Limb (tissue), 2 donors: Measurements from ENCODE around the gene TNNT3.
"Not testable (repeated sequence)": the region's sequence is repeated elsewhere in the genome, so short reads cannot be mapped to it uniquely, and the experiment has no call there.

Source experiments
- DNase-seq, 2 donors: peaks; one replicate each; pipeline ENCODE4 v3.0.0-alpha.2; 2016; ENCODE audit errors: extremely low spot score in 2 of 2

TNNT3 gene

DNA sequence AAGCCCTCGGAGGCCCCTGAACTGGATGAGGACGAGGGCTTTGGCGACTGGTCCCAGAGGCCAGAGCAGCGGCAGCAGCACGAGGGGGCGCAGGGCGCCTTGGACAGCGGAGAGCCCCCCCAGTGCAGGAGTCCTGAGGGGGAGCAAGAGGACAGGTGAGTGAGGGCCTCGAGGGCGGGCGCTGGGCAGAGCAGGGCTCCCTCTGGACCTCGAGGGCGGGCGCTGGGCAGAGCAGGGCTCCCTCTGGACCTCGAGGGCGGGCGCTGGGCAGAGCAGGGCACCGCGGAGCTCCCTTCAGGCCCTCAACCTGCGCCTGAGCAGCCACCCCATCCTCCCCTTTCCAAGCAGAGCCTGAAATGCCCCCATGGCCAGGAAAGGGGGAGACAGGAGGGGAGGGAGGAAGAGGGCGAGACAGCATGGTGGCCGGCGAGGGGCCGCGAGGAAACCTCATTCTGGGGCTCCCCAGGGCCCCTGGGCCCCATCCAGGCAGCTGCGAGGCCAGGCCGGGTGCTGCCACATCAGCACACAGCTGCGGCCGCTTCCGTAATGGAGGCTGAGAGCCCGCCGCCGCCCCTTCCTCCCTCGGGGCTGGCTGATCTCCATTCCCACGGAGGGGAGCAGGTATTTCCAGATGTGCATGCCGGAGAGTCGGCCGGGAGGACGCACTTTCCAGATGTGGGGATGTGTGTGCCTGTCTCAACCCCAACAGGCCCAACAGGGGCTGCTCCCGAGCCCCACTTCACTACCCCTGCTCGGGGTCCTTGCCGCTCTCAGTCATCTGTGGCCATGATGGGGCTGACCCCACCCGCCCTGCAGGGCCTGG is 37.9 kb upstream of the TNNT3 start:
- peak; percentile 81 to 85 for DNase-seq

DNA sequence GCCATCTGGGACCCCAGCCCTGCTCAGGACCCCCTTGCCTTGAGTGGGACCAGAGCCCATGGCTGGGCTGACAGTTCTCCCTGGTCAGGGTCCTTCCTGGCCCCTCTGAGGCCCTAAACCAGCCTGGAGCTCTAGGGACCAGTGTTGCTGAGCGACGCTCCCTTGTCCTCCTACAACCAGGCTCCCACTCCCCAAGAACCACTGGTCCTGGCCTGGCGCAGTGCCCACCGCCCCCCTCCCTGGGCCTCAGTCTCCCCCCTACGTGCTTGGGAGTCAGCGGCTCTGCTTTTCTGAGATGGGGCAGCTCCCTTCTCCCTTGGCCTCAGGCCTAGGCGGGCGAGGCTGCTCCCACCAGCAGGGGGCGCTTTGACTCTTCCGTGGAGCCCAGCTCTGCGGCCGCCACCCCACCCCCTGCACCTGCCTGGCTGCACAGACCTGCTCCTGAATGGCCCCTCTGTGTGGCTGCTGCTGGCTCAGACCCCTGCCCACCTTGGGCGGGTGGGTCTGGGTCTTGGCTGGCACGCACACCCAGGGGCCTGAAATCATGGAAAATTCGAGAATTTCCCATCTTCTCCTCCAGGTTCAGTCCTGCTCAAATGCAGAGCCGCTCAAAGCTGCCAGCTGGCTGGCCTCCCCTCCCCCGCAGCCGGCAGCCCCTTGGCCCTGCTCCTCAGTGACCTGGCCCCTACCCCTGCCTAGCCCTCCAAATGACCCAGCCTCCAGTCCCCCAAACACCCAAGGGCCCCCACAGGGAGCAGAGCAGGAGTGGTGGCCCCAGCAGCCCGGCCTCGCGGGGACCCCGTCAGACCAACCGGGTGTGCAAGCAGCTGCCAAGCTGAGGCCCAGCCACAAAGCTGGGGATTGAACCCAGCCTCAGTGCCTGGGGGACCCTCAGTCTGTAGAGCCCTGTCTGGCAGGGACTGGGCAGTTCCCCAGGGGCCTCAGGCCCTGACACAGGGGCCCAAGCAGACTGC is 37.0 kb upstream of the TNNT3 start:
- DNase-seq, result peak; percentile 91 to 96

DNA sequence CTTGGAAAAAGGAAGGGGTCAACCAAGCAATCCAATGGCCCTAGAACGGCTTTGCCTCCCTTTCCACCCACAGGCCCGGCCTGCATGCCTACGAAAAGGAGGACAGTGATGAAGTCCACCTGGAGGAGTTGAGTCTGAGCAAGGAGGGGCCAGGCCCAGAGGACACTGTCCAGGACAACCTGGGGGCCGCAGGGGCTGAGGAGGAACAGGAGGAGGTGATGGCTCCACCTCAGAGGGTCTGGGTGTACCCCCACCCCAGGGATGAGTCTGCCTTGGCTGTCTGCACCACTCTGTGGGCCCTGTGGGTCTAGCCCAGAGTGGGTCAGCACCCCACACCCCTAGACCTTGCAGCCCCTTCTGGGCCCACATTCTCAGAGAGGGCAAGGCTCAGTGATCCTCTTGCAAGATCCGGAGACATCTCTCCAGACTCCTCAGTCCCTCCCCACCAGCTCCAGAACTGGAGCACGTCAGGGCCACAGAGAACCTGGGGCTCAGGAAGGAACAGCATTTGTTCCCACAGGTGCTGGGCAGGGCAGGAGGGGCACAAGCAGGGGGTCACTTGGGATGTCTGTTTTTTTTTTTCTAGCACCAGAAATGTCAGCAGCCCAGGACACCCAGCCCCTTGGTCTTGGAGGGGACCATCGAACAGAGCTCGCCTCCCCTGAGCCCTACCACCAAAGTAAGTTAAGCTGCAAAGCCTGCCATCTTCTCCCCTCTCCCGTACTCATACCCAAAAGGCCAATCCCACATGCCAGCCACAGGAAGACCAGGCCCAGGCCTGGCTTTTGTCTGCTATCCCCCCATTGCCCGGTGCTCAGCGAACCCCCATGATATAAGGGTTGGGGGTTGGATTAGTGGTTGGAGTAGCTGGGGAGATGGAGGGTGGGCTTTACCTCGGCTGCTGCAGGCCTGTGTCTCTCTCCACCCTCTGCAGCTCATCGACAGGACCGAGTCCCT is 35.9 kb upstream of the TNNT3 start:
- DNase-seq, result peak in 1 of 2 donors; percentile 29

DNA sequence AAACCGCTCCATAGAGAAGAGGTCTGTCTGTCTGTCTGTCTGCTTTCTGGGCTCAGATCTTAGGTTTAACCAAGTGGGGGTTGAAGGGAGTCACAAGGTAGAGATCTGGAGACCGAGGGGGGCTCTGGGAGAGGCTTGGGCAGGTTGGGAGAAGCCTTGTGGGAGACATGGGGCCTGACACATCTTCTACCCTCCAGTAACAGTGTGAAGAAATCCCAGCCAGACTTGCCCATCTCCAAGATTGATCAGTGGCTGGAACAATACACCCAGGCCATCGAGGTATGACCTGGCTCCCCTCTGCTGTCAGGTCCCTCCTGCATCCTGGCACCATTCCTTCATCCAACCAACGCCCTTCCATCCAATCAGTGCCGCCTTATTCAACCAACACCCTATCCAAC is 35.2 kb upstream of the TNNT3 start:
- no peak for DNase-seq

DNA sequence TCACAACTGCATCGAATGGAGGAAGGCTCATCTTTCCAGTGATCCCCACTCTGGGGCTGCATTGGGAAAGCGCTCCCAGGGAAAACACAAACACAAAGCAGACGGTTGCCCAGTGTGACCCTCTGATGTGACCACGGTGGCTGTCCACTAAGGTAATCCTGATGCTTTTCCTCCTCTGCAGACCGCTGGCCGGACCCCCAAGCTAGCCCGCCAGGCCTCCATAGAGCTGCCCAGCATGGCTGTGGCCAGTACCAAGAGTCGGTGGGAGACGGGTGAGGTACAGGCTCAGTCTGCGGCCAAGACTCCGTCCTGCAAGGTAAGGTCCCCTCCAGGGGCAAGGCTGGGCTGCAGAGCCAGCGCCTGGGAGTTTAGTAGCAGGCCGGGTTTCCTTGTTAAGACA is 33.0 kb upstream of the TNNT3 start:
- DNase-seq, result not testable (repeated sequence)

DNA sequence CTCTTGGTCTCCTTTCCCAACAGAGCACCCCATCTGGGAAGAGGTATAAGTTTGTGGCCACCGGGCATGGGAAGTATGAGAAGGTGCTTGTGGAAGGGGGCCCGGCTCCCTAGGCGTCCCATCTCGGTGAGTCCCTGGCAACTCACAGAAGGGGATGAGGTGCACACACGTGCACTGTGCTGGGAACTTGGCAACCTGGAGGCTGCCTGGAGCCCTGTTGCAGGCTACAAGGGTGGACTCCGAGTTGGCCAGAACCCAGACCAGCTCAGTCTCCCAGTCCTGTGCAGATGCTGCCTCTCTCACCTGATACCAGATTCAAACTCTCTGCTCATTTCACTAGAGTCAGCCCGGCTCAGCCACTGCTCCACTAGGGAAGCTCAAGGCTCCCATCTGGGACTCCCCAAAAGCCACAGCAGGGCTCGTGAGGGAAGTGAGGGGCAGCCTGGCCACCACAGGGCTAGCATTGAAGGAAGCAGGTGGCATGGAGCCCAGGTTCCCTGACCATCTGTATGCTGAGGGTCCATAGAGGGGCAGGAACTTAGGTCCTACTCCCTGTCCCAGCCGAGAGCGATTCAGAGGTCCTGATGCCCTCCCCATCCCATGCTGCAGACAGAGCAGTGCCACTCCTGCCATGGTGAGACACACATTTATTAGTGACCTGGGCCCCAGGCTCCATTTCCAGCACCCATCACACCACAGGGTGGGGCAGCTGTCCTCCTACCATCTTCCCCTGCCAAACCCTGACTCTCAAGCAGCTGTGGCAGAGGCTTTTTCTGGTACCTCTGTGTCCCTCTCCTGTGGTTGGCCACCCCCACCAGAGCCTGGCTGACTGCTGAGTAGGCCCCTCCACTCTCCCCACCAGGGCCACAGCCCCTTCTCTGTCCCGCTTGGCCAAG is 31.8 kb upstream of the TNNT3 start:
- peak in 1 of 2 donors; percentile 28 for DNase-seq

DNA sequence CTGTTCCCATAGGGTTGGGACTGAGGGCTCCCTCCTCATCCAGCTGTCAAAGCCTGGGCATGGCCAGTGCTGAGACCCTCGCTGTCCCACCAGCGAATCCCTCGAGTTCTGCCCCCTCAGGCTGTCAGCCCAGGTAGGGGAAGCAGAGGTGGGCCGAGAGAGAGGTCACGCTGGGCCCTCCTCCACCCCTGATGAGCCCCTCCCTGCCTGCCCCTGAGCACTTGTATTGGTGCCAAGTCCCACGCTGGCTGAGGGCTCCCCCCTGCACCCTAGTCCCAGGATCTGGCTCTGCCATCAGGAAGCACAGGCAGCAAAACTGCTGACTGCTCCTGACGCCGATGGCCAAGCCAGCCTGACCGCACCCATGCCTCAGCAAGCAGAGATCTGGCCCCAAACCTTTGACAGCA is 31.2 kb upstream of the TNNT3 start:
- DNase-seq, result no peak

DNA sequence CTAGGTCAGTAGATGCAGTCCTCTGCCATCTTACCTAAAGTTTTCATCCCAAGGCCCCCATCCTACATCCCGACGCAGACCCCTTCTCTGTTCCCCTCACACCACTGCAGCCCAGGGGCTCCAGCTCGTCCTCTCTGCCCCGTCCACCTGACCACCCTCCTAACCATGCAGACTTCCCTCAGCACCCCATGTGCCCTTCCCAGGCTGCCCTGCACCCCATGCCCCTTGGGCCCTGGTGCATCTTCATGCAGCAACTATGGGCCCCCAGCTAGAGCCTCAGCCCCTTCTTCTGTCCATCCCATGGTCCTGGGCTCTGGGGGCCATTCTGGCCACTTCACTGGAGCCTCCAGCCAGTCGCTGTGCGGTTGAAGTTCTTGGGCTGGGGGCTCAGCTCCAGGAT is 30.7 kb upstream of the TNNT3 start:
- DNase-seq, result no peak

DNA sequence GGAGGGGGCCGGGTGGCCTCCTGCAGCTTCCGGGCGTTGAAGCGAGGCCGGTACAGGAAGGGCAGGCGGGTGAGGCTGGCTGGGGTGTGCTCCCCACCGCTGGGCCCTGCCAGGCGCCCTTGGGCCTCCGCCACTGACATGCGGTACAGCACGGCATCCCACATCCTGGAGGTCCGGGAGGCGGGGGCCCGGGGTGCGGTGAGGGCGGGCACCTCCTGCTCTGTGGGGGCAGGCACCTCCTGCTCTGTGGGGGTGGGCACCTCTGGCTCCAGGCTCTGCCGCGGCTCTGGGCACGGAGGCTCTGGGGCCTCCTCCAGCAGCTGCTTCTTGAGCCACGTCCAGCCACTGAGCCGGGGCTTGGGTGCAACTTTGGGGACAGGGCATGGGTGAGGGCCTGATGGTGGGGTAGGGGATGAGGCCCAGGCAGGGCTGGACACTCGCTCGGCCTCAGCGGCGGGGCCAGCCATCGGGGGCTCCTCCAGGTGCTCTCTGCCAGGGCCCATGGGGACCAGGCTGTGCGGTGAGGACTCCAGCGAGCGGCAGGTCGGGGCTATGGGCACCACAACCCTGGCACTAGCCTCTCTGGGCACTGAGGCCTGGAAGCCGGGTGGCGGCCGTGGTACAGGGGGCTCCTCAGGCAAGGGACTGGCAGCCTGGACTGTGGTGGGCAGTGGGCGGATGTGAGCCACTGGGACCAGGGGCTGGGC is 30.1 kb upstream of the TNNT3 start:
- DNase-seq, result peak in 1 of 2 donors; percentile 35

DNA sequence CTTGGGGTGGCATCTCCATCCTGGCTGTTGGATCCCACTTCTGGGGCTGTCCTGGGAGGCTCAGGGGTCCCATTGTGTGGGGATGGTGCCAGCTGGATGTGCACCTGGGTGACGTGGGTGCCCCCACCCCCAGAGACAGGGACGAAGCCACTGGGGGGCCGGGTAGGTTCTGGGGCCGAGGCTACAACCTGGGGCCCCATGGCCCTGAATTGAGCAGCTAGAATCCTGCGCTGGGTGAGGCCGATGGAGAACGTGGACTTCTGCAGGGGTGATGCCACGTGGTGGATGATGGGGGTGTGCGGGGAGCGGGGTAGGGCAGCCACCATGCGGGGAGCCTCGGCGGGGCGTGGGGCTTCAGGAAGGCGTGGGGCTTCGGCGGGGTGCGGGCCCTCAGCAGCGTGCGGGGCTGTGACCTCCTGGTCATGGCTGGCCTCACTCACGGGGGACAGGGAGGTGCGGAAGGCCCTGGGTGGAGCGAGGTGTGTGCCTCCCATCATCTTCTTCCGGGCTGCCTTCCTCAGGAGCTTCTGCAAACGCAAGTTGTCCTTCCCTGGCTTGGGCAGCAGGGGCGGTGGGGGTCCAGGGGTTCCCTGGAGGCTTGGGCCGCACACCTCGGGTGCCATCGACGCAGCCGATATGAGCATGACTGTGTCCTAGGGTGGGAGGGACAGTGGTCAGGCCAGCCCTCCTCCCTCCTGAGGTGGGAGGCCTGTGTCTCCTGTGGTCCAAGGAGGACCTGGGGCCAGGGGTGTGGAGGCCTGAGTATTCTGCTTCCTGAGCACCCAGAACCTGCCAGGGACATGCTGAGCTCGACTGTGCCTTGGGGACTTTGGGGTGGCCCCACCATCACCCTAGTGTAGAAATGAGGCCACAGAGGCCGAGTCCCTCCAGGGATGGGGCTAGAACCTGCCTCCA is 29.3 kb upstream of the TNNT3 start:
- DNase-seq, result peak in 1 of 2 donors; percentile 27

DNA sequence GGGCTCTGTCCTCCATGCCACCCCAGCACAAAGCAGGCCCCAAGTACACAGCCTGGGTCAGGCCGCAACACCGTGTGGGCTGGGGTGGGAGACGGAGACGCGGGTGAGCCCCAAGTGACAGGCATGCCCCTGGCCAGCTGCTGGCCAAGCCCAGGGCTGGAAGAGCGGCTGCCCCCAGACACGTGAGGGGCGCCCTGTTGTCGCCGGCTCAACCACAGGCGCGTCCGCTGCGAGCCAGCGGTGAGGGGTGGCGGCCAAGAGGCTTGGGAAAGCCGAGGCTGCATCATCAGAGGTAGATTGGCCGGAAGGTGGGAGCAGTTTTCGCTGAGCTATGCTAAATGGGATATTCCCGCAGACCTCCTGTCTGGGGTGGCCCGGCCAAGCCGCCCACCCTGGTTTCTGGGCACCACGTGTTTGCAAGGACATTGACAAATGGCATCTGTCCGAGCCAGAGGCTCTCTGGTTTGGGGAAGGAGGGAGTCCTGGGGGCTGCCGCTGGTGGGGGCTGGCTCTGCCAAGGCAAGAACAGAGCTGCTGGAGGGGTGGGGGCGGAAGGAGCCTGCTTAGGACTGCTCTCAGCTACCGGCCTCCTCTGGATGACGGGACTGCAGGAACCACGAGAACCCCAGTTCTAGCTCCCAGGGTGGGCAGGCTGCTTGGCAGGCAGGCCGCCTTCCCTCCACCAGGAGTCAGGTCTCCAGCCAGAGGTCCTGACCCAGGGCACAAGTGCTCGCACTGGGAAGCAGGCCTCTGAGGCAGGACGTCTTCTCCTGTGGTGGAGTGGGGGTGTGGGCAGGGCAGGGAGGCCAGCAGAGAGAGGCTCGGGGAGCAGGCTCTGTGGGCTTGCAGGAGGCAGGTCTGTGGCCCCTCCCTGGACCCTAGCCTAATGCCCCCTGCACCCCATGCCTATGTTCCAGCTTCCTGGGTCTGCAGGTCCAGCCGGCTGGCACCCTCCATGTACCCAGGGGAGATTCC is 28.4 kb upstream of the TNNT3 start:
- DNase-seq, result peak in 1 of 2 donors; percentile 43

DNA sequence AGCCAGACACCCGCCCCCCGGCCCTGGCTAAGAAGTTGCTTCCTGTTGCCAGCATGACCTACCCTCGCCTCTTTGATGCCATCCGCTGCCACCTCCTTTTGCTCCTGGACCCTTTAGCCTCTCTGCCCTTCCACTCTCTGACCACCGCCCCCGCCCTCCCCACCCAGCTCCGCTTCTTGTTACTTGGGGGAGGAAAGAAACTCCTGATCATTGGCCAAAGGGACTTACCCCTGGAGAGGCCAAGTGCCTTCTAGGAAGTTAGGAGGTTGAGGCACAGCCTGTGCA is 27.7 kb upstream of the TNNT3 start, which contains the start of gene PRR33:
Gene PRR33 (minus strand): TSS at position 65 of the 285 bp plus-strand sequence. CDS start 1,311 bp downstream, outside the sequence.
- DNase-seq, result no peak

DNA sequence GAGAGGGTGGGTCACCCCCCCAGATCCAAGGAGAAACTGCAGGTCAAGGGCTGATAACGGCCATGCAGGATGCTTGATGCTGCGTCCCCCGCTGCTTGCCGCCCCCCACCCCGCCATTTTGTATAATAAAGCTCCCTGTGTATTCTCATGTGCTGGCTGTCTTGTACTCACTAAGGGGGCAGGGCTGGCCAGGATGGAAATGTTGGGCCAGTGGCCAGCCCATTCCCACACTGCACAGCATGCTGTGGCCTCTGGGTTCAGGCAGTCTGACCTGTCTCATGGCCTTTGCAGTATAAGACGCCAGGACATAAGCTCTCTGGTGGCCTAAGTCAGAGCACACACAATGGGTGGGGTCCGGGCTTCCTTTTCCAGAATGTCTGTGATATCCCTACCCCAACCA is 27.4 kb upstream of the TNNT3 start:
- no peak for DNase-seq

DNA sequence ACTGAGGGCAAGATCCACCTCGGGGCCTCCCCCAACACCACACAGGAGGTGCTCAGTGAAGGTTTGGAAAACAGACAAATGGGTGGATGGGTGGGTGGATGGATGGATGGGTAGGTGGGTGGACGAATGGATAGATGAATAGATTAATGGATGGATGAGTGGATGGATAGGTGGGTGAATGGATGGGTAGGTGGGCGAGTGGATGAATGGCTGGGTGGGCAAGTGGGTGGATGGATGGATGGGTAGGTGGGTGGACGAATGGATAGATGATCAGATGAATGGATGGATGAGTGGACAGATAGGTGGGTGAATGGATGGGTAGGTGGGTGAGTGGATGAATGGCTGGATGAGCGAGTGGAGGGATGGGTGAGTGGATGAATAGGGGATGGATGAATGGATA is 26.9 kb upstream of the TNNT3 start:
- DNase-seq, result no peak

DNA sequence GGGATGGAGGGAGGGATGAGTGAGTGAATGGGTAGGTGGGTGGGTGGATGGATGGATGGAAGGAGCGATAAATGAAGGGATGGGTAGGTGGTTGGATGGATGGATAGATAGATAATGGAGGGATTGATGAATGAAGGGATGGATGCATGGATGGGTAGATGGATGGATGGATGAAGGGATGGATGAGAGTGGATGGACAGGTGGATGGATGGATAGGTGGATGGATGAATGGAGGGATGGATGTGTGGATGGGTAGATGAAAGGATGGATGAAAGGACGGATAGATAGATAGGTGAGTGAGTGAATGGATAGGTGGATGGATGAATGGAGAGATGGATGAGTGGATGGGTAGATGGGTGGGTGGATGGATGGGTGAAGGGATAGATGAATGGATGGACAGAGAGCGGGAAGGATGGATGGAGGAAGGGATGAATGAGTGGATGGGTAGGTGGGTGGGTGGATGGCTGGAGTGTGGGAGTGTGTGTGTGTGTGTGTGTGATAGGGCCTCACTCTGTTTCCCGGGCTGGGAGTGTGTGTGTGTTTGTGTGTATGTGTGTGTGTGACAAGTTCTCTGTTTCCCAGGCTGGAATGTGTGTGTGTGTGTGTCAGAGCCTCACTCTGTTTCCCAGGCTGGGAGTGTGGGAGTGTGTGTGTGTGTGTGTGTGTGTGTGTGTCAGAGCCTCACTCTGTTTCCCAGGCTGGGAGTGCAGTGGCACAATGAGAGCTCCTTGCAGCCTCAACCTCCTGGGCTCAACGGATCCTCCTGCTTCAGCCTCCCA is 25.7 kb upstream of the TNNT3 start:
- no peak for DNase-seq

DNA sequence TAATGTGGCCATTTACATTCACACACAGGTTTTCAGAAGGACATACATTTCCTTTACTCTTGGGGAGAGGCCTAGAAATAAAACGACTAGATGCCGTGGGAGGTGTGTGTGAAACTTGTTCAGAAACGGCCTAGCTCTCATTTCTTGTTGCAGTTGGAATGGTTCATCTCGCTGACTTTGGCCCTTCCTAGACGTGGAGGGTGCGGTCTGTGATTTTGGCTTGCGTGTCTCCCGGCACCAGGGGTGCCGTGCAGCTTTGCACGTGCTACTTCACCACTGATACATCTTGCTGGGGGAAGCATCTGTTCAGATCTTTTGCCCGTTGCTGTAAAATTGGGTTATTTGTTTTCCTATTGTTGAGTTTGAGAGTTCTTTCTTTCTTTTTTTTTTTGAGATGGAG is 24.7 kb upstream of the TNNT3 start:
- no peak for DNase-seq

DNA sequence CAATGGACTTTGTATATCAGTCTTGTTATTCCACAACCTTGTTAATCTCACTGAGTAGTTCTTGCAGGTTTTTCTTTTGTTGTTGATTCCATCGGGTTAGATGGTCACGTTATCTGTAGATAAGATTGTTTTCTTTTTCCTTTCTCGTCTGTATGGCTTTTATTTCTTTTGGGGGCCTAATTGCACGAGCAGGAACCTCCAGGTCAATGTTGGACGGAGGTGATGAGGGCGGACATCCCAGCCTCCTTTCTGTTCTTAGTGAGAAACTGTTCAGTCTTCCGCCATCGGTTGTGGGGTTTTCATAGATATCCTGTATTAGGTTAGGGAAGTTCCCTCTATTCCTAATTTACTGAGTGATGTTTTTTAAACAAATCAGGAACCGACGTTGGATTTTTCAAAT is 23.0 kb upstream of the TNNT3 start:
- no peak for DNase-seq
